T-cell (primary cell): Measurements from ENCODE around the gene AHCYL1. TPM values are rescaled to one million over a fixed set of nuclear protein-coding genes. Genes with fewer than 3 reads are reported as not detected.

Experiments
- ATAC-seq, 4 experiments: fragments of 200-7000 bp in 3 of 4; fragments of 150-1000 bp in 1 of 4; cut with Tn5 transposase; replicated peaks in 1 of 4; 1 replicate in 3 of 4; 2 replicates in 1 of 4; pipeline ENCODE4 v1.10.0; 2021; ENCODE audit warnings: moderate library complexity in 3 of 4, mild to moderate bottlenecking in 2 of 4, moderate number of reproducible peaks in 1 of 4
- CTCF ChIA-PET, 2 donors: fragments of 300-600 bp; sonication (Branson Sonifier 250); formaldehyde crosslinking; loops; one replicate each; lab custom pipeline; 2022; ENCODE audit warnings: antibody characterized with exemption in 2 of 2; lab: Charles Lee
- POLR2A ChIA-PET, 2 donors: fragments of 300-600 bp; sonication (Branson Sonifier 250); formaldehyde crosslinking; loops; one replicate each; lab custom pipeline; 2022; ENCODE audit warnings: antibody characterized with exemption in 2 of 2; lab: Charles Lee
- DNase-seq, 35 experiments: peaks; one replicate each; pipeline versions ENCODE4 v3.0.0 to v3.0.0-alpha.2; 2013 to 2023
- H3K27ac ChIP-seq: one replicate; pipeline ENCODE4 v1.5.1; 2013; ENCODE audit warnings: low read length
- H3K27me3 ChIP-seq, 2 experiments: replicated peaks in 1 of 2; 1 replicate in 1 of 2; 2 replicates in 1 of 2; pipeline versions ENCODE4 v1.6.1 to v1.7.0; 2013; ENCODE audit warnings: low read length in 1 of 2, mixed read lengths in 1 of 2; ENCODE audit not compliant: control insufficient read depth in 2 of 2, insufficient read depth in 2 of 2; ENCODE audit errors: extremely low read depth in 1 of 2
- H3K36me3 ChIP-seq, 2 donors: 1 replicate in 1 of 2; 2 replicates in 1 of 2; pipeline versions ENCODE4 v1.6.1 to v1.7.0; 2013; ENCODE audit warnings: low read length in 1 of 2; ENCODE audit not compliant: control insufficient read depth in 2 of 2, insufficient read depth in 1 of 2; ENCODE audit errors: extremely low read depth in 1 of 2
- H3K4me1 ChIP-seq, 2 experiments: 1 replicate in 1 of 2; 2 replicates in 1 of 2; pipeline versions ENCODE4 v1.6.1 to v1.7.0; 2013; ENCODE audit warnings: low read length in 2 of 2, mixed read lengths in 1 of 2; ENCODE audit not compliant: insufficient read depth in 2 of 2, control insufficient read depth in 1 of 2; ENCODE audit errors: extremely low read depth in 1 of 2
- H3K4me3 ChIP-seq, 2 donors: 1 replicate in 1 of 2; 2 replicates in 1 of 2; pipeline versions ENCODE4 v1.5.1 to v1.7.0; 2013; ENCODE audit warnings: mild to moderate bottlenecking in 2 of 2, low read length in 1 of 2, moderate library complexity in 1 of 2; ENCODE audit not compliant: control insufficient read depth in 1 of 2; ENCODE audit errors: extremely low read depth in 1 of 2
- H3K9me3 ChIP-seq: 2 replicates; pipeline ENCODE4 v1.7.0; 2013
- H3K27ac Mint-ChIP-seq, 2 donors: one replicate each; pipeline ENCODE4 v1.8.0; 2020 to 2021; ENCODE audit warnings: mild to moderate bottlenecking in 2 of 2, mixed read lengths in 2 of 2
- H3K27me3 Mint-ChIP-seq, 2 donors: one replicate each; pipeline ENCODE4 v1.8.0; 2021 to 2022; ENCODE audit warnings: mixed read lengths in 2 of 2
- H3K36me3 Mint-ChIP-seq: one replicate; pipeline ENCODE4 v1.8.0; 2021; ENCODE audit warnings: mixed read lengths
- H3K4me1 Mint-ChIP-seq, 3 donors: one replicate each; pipeline ENCODE4 v1.8.0; 2020 to 2022; ENCODE audit warnings: mixed read lengths in 3 of 3, mild to moderate bottlenecking in 1 of 3
- H3K4me3 Mint-ChIP-seq, 3 donors: one replicate each; pipeline ENCODE4 v1.8.0; 2020 to 2022; ENCODE audit warnings: mild to moderate bottlenecking in 3 of 3, mixed read lengths in 3 of 3, moderate library complexity in 3 of 3
- H3K9me3 Mint-ChIP-seq, 3 donors: one replicate each; pipeline ENCODE4 v1.8.0; 2020 to 2022; ENCODE audit warnings: mixed read lengths in 3 of 3
- WGBS: methylation state at CpG from one replicate; pipeline ENCODE4 v1.1.5; 2013; ENCODE audit warnings: missing lambda C conversion rate; ENCODE audit not compliant: insufficient coverage; 5-methylcytosine and 5-hydroxymethylcytosine counted together
- total RNA-seq, 35 experiments: library from RNA in 6 of 35; stranded (reverse) in 6 of 35; fragments of 120-200 nt in 1 of 35; gene quantifications; one replicate each; pipeline versions ENCODE4 v1.2.1 to v1.2.4 and lab custom pipeline; 2013 to 2026

The AHCYL1 gene
- total RNA-seq, 5 donors from 2014 or later (not counting 1 experiment from before 2014, with no cell fraction given) = 23.0 to 41.6 (median 38.9) TPM

GRCh38 chr1:110058591-110058990 is 74.0 kb downstream of the AHCYL1 start:
- CTCF ChIA-PET = interaction anchor here in 1 of 2 donors (0.6 to 2.2 kb wide), 4 partner anchors 8 to 580 kb away, joined by 3 to 12 read pairs (median 3); no protein-coding TSS in a partner anchor
- no CpG with 5 or more reads among the region's 1 CpG for WGBS
- DNase-seq (no peak), ATAC-seq (no peak)
- peaks cover 58% of the 10 kb centered on the region for H3K36me3 Mint-ChIP-seq
- no peaks in the 10 kb centered on the region for H3K9me3 Mint-ChIP-seq
- POLR2A ChIA-PET = no interaction called here
- peaks cover 17 to 54% of the 10 kb centered on the region in 2 donors for H3K36me3 ChIP-seq
- no peak overlapping the region for H3K4me3 Mint-ChIP-seq
- H3K9me3 ChIP-seq = no peaks in the 10 kb centered on the region
- H3K4me1 Mint-ChIP-seq = peaks cover 1 to 6% (median 1%) of the 10 kb centered on the region in 3 donors
- no peaks in the 10 kb centered on the region for H3K27me3 Mint-ChIP-seq
- no peak overlapping the region for H3K27ac ChIP-seq
- H3K27ac Mint-ChIP-seq = no peak overlapping the region
- H3K4me3 ChIP-seq = no peak overlapping the region
- H3K4me1 ChIP-seq = no peaks in the 10 kb centered on the region
- H3K27me3 ChIP-seq = peaks cover 0 to 4% of the 10 kb centered on the region in 2 experiments

- no peak overlapping the region for H3K4me3 Mint-ChIP-seq
- H3K36me3 Mint-ChIP-seq = peaks cover 51% of the 10 kb centered on the region
- 75% methylated on average over 4 of the region's 6 CpGs for WGBS
- no peak for ATAC-seq
- Histone ChIP-seq H3K9me3 (no peaks in the 10 kb centered on the region), H3K4me1 (no peaks in the 10 kb centered on the region), H3K36me3 (peaks cover 17 to 46% of the 10 kb centered on the region in 2 donors), H3K4me3 (no peak overlapping the region), H3K27me3 (peaks cover 0 to 4% of the 10 kb centered on the region in 2 experiments), H3K27ac (no peak overlapping the region)
- CTCF ChIA-PET = interaction anchor here (0.6 to 2.2 kb wide), 6 partner anchors 8 to 1048 kb away, joined by 3 to 12 read pairs (median 4); no protein-coding TSS in a partner anchor
- no peak for DNase-seq
- no peaks in the 10 kb centered on the region for H3K27me3 Mint-ChIP-seq
- no peak overlapping the region for H3K27ac Mint-ChIP-seq
- H3K4me1 Mint-ChIP-seq = peaks cover 0 to 4% (median 0%) of the 10 kb centered on the region in 3 donors
- POLR2A ChIA-PET = interaction anchor here in 1 of 2 donors (1.1 kb wide), 1 partner anchor 25 kb away, joined by 4 read pairs; the partner anchor contains the start of gene STRIP1
- no peaks in the 10 kb centered on the region for H3K9me3 Mint-ChIP-seq
Measured at GRCh38 chr1:110059133-110059863, 74.7 kb downstream of the AHCYL1 start.

- Mint-ChIP-seq H3K27ac (no peak overlapping the region), H3K4me1 (peaks cover 0 to 4% (median 0%) of the 10 kb centered on the region in 3 donors), H3K9me3 (no peaks in the 10 kb centered on the region), H3K36me3 (peaks cover 48% of the 10 kb centered on the region), H3K4me3 (no peak overlapping the region), H3K27me3 (no peaks in the 10 kb centered on the region)
- Histone ChIP-seq H3K27ac (no peak overlapping the region), H3K36me3 (peaks cover 17 to 38% of the 10 kb centered on the region in 2 donors), H3K4me3 (no peak overlapping the region), H3K4me1 (no peaks in the 10 kb centered on the region), H3K27me3 (peaks cover 0 to 12% of the 10 kb centered on the region in 2 experiments), H3K9me3 (no peaks in the 10 kb centered on the region)
- ATAC-seq = peak; percentile 61 to 72 (median 68)
- WGBS = 97% methylated on average over 3 of the region's 9 CpGs
- peak; percentile 21 to 80 (median 61) for DNase-seq
- ChIA-PET POLR2A (interaction anchor here in 1 of 2 donors (1.1 kb wide), 1 partner anchor 26 kb away, joined by 4 read pairs; the partner anchor contains the start of gene STRIP1), CTCF (interaction anchor here (0.5 to 2.2 kb wide), 10 partner anchors 9 to 148 kb away, joined by 3 to 12 read pairs (median 4); no protein-coding TSS in a partner anchor)
Measured at GRCh38 chr1:110060034-110060661, 75.6 kb downstream of the AHCYL1 start.

GRCh38 chr1:110060662-110061060 is 76.1 kb downstream of the AHCYL1 start:
- Mint-ChIP-seq H3K27ac (no peak overlapping the region), H3K4me3 (no peak overlapping the region), H3K27me3 (peaks cover 0 to 3% of the 10 kb centered on the region in 2 donors), H3K4me1 (peaks cover 0 to 4% (median 0%) of the 10 kb centered on the region in 3 donors), H3K36me3 (peaks cover 45% of the 10 kb centered on the region), H3K9me3 (no peaks in the 10 kb centered on the region)
- H3K4me1 ChIP-seq = no peaks in the 10 kb centered on the region
- peaks cover 17 to 33% of the 10 kb centered on the region in 2 donors for H3K36me3 ChIP-seq
- 91% methylated on average over 5 of the region's 7 CpGs for WGBS
- no peak overlapping the region for H3K27ac ChIP-seq
- no peaks in the 10 kb centered on the region for H3K9me3 ChIP-seq
- DNase-seq (no peak), ATAC-seq (no peak)
- CTCF ChIA-PET = interaction anchor here (0.5 to 2.2 kb wide), 10 partner anchors 10 to 148 kb away, joined by 3 to 12 read pairs (median 4); no protein-coding TSS in a partner anchor
- H3K27me3 ChIP-seq = peaks cover 0 to 16% of the 10 kb centered on the region in 2 experiments
- H3K4me3 ChIP-seq = no peak overlapping the region
- POLR2A ChIA-PET = interaction anchor here in 1 of 2 donors (1.1 kb wide), 1 partner anchor 26 kb away, joined by 4 read pairs; the partner anchor contains the start of gene STRIP1

- no peak overlapping the region for H3K27ac Mint-ChIP-seq
- DNase-seq (no peak), ATAC-seq (no peak)
- H3K4me3 Mint-ChIP-seq = no peak overlapping the region
- CTCF ChIA-PET = no interaction called here
- no peaks in the 10 kb centered on the region for H3K9me3 Mint-ChIP-seq
- Histone ChIP-seq H3K4me1 (no peaks in the 10 kb centered on the region), H3K4me3 (no peak overlapping the region), H3K27ac (no peak overlapping the region), H3K9me3 (no peaks in the 10 kb centered on the region), H3K36me3 (peaks cover 10 to 26% of the 10 kb centered on the region in 2 donors), H3K27me3 (peaks cover 0 to 21% of the 10 kb centered on the region in 2 experiments)
- POLR2A ChIA-PET = no interaction called here
- H3K36me3 Mint-ChIP-seq = peaks cover 38% of the 10 kb centered on the region
- WGBS = 95% methylated on average over 3 of the region's 10 CpGs
- H3K27me3 Mint-ChIP-seq = peaks cover 5 to 10% of the 10 kb centered on the region in 2 donors
- H3K4me1 Mint-ChIP-seq = peaks cover 0 to 4% (median 0%) of the 10 kb centered on the region in 3 donors
Measured at GRCh38 chr1:110061341-110061740, 76.8 kb downstream of the AHCYL1 start.

GRCh38 chr1:110062612-110063011 is 78.0 kb downstream of the AHCYL1 start:
- Histone ChIP-seq H3K27ac (no peak overlapping the region), H3K9me3 (no peaks in the 10 kb centered on the region), H3K27me3 (peaks cover 3 to 33% of the 10 kb centered on the region in 2 experiments), H3K4me3 (no peak overlapping the region), H3K36me3 (peaks cover 8 to 13% of the 10 kb centered on the region in 2 donors), H3K4me1 (peaks cover 0 to 3% of the 10 kb centered on the region in 2 experiments)
- Mint-ChIP-seq H3K36me3 (peaks cover 28% of the 10 kb centered on the region), H3K9me3 (no peaks in the 10 kb centered on the region), H3K4me3 (no peak overlapping the region), H3K27ac (no peak overlapping the region), H3K27me3 (peaks cover 10 to 21% of the 10 kb centered on the region in 2 donors), H3K4me1 (peaks cover 1 to 4% (median 2%) of the 10 kb centered on the region in 3 donors)
- no peak for DNase-seq
- no CpG with 5 or more reads among the region's 2 CpGs for WGBS
- CTCF ChIA-PET = interaction anchor here in 1 of 2 donors (0.7 kb wide), 1 partner anchor 669 kb away, joined by 5 read pairs; no protein-coding TSS in a partner anchor
- ATAC-seq = no peak
- POLR2A ChIA-PET = interaction anchor here in 1 of 2 donors (0.5 kb wide), 1 partner anchor 9 kb away, joined by 5 read pairs; no protein-coding TSS in a partner anchor
